ENCODE results near the gene GMDS.

GMDS gene

DNA sequence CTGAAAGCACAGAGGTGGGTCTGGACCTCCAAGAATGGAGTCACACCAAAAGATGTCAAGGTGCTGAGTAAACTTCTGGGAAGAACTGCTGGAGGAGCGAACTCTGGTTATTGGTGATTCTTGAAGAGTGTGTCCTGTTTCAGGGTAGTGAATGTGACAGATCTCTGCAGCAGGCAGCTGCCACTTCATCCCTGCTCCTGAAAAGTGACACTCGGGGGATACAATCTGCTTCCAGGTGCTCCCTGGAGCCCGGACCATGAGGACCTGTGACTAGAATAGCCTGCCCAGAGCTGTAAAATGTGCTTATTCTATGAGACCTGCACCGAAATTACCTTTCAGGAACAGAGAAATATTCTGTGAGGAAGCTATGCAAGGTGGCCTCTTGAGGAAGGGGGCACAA lies 444.6 kb downstream of the GMDS start:
- DNase-seq (ENCODE audit: low spot score): no peak

DNA sequence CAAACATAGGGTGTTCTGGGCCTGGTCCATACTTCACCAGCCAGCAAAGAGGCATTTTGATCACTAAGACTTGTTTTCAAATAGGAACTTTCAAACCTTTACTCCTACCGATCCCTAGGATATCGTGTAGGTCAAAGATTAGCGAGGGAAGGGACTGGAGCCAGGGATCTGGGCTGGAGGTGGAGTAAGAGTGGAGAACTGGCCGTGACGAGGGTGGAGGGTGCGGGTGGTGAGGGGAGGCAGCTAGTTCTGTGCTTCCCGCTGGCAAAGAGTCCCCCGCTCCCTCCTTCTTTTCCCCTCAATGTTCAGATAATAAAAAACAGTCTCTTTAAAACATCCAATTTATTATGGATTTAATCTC lies 446.5 kb downstream of the GMDS start:
- DNase-seq (ENCODE audit: low spot score): no peak

DNA sequence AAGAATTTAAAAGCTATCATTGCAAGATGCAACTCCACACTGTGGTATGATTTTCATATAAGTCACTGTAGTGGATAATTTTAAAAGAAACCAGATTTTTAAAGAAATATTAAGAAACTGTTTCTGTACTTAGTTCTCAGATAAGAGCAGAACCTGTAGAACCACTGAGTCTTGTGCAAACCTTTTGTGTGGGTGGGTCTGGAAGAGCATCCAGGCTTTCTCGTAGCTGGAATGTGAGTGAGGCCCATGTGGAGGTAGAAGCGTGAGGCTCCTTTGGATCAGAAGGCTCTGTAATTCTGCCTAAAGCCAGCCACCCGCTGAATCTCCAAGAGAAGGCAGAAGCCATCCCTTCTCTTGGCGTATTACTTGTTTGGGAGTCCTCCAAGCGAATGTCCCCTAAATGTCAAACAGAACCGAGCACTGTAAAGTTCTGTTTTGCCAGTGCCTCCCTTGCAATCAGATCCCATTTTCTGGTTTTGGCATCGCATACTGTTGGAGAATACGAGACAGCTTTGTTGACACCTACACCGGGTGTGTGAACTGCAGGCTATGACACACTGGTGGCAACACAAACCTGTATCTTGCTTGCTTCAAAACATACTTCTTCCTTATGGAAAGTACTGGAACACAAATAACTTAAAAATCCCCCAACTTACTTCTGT lies 447.0 kb downstream of the GMDS start:
- DNase-seq (ENCODE audit: low spot score): no peak

DNA sequence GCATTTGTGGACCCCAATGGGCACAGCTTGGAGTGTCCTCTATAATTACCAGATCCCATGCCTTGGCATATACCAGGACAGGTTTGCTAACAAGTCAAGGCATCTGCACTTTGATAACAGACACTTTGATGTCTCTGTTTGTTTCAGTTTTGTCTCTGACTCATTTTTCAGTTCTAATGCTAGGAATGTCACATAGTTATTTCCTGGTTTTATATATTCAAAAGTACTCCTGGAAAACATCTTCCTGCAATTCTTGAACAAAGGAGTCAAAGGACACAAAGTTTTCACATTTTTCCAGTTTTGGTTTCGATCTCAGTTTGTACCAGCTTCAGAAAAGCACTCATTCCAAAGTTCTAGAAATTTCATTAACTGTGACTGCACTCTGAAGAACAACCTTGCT lies 447.6 kb downstream of the GMDS start:
- DNase-seq (ENCODE audit: low spot score): no peak

DNA sequence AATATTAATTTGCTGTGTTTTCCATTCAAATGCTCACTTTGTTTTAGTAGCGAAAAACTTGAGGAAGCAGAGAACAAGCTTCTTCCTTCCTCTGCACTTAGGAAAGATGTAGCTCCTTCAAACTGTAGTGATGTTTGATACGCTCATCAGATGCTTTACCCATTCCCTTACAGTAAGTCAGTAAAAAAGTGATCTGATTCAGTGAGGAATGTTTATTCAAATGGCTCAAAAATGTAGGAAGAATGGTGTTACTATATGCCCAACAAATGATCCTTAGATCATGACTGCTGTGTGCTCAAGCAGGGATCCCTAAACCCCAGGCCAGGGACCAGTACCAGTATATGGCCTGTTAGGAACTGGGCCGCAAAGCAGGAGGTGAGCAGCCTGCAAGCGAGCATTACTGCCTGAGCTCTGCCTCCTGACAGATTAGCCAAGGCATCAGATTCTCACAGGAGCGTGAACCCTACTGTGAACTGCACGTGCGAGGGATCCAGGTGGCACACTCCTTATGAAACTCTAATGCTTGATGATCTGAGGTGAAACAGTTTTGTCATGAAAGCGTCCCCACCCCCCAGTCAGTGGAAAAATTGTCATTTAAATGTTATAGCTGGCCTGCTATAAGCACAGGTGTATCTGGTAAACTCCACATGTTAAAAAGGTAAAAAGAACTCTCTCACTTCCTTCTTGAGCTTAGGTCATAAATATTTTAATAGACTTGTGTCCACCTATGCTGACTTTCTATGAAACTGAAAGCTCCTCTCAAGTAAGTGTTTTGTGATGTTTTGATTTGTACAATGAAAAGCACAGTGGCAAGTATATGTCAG lies 448.5 kb downstream of the GMDS start:
- DNase-seq (ENCODE audit: low spot score): no peak

DNA sequence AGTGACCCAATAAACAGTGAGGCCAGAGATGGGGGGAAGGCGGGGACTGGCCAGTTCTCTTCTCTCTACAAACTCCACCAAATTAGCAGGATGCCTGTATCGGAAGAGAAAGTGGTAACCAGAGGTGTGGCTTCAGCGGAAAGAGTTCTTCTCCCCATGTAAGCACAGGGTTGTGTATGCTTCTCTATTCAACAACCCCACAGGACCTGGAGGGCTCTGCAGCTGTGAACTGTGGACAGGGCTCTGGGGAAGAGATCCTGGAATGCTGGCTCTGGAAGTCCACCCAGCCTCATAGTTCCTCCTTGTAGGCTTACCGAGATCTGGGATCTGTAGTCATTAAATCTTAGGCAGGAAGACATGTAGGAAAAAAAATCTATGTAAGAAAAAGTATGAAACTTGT lies 449.5 kb downstream of the GMDS start:
- no peak for DNase-seq (ENCODE audit: low spot score)

DNA sequence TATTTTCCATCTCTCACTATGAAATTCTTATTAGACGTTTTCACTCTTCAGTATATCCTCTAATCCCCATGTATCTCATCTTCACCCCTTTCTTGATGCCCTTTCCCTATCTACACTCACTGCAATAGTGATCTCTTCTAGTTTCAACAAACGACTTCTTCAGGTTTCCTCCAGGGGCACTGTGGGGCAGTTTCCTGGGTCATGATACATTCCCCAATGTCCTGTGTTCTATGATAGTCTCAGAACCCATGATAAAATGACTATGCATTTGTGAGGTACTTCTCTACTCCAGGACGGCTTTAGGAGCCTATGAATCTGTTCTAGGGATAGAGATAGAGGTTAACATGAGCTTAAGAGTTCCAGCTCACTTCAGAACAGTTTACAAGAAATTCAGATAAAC lies 452.4 kb downstream of the GMDS start:
- DNase-seq (ENCODE audit: low spot score): no peak

DNA sequence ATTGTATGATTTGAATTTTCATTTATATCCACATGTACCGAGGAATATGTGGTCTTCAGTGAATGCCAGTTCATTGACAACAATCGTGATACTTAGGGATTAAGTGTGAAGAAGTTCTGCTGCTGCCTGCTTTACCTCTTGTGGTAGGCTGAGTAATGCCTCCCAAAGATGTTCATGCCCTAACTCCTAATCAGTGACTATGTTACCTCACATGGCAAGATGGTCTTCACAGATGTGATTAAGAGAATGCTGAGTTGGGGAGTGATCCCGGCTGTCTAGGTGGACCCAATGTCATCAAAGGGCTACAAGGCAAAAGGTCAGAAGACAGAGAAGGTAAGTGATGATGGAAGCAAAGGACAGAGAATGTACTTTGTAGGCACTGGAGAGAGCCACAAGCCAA lies 454.7 kb downstream of the GMDS start:
- no peak for DNase-seq (ENCODE audit: low spot score)

DNA sequence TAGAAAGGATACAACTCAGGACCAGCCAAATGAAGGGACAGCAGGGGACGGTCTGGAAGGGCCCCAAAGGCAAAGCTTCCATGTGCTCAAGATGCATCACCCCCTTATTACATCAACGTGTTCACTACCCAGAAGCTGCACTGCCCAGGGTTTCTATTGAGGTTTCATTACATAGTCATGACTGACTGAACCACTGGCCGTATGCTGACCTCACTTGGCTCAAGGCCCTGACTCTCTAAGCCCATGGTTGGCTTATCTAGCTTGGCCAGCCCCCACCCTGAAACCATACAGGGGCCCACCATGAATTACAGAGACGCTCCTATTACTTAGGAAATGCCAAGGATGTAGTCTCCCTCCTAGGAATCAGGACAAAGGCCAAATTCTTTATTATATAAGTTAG lies 456.3 kb downstream of the GMDS start:
- DNase-seq (ENCODE audit: low spot score): no peak

DNA sequence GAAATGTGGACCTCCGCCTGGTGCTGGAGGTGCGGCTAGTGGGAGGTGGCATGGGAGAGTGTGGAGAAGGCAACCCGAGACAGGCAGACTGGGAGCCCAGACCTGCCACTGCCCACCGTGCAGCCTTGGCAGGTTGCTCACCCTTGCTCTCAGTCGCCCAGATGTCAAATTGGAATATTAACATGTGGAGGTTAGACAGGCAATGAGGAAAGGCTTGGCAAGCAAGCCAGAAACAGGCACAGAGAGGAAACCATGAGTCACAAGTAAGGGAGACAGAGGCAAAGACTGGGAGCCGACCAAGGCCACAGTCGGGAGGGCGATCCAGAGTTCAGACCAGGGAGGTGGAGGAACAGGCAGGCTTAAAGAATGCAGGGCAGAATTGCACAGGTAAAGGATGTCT lies 457.5 kb downstream of the GMDS start:
- DNase-seq (ENCODE audit: low spot score): no peak

DNA sequence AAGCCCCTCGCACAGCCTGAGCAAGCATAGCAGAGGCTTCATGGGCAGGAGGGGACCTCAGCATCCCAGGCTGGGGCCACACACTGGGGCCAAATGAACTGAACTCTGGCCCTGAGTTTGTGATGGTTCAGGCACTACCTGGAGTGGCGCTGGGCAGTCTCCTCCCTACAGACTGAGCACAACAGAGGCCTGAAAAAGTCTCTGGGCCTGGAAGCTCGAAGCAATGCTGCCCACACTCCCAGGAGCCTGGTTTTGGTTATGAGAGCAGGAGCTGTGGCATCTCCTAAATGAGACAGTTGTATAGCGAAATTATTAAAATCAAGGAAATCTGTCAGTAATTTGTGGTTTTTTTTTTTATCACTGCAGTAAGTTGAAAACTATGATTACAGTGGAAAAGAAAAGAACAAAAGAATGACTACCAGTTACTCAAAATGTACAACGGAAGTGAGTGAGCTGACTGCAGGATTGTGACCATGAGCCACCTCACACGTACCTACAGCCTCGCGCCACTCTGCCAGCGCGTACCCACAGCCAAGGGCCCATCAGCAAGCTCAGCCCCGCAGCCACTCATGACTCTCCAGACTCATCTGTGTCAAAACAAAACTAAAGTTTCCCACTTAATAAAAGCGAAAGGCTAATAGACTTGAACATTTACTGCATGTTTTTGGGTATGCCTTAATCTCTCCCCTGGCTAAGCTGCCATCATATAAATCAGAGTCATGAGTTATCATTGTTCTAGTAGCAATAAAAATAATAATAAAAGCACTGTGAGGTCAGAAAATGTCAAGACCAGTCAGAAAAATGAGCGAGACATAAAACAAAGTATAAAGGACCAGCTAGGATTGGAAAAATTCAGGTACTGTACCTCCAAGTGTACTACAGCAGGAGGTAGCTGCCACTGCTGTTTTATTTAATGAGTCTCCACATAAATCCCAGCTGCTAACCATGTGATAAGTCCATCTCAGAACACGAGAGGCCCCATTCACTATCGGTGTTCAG lies 458.7 kb downstream of the GMDS start:
- no peak for DNase-seq (ENCODE audit: low spot score)

DNA sequence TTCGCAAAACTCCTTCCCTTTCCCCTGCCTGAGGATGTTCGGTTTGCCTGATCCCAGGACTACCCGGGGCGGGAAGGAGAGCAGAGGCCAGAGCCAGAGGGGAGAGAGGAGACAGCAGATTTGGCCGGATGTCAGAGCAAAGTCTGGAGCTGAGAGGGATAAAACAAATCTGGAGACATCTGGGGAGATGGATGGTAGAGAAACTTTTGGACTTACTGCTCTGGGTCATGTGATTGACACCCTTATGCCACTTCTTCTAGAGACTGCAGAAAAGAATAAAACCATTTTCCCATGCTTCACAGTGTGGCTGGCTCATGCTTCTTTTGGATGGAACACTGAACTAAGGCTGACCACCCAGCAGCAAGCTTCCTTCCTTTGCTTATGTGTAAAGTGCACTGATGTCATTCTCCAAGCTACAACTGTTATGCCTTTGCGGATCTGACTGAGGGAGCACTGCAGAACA lies 461.0 kb downstream of the GMDS start:
- DNase-seq (ENCODE audit: low spot score): no peak

DNA sequence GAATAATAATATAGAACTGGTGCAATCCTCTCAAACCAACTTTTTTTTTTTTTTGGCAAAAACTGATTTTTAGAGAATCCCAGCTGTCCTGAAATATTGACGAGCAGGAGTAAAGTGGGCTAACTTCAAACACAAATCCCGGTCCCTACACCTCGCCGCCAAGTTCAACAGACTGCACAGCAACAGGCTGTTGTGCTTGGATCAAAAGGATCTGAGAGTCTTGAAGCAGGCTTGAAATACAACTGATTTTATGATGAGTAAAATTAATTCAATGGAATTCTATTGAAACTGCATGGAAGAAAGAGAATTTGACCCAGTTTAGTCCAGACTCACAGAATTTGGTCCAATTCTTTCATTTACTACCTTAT lies 463.6 kb downstream of the GMDS start:
- no peak for DNase-seq (ENCODE audit: low spot score)

DNA sequence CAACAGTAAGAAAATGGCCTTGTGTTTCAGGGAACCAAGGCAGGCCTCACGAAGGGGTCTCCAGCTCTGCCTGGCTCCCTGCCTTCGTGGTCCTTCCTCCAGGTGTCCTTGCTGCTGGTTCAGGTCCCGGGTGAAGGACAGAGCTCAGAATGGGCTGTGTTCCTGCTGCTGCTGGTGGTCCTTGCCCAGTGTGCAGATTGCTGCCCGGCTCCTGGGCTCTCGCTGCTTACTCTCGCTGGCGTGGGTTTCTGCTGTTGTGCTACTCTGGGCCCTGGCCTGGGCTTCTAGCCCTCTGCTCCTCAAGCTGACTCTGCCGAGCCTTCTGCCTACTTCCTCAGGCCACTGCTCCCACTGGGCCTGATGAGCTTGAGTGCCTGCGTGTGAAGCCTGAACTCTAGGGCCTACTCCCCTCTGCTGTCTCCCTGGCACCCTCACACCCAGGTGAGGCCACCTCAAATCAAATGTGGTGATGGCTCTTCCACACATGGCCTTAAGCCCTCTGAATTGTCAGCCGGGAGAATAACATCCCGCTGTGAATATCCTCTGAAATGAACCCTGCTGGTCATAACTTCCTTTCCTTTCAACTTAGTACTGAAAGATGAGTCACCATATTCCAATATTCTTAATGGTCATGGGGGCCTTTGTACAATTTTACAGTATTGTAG lies 464.1 kb downstream of the GMDS start:
- DNase-seq (ENCODE audit: low spot score): no peak

DNA sequence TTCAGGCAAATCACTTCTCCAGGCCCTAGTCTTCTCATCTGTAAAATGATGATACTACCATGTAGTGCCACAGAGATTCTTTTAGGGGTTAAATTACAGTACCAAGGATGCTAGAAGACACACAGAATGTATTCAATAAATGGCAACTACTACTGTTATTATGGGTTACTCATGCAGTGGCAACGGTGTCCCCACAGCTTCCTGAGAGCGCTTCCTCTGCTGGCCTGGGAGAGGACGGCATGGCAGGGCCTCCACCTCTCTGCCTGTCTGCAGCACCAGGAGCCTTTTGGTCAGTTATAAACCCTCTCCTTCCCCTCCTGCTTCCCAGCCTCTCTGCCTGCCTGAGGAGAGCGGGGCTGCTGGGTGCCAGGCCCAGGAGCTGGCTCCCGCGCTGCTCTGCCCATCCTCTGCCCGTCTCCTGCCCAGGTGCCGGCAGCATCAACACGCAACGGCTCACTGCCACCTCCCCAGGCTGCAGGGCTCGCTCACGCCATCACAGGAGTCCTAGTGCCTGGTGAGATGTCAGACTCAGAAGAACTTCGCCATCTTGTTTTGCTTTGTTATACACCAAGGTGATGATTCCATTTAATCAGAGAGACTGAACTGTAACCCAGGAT lies 465.0 kb downstream of the GMDS start:
- no peak for DNase-seq (ENCODE audit: low spot score)

DNA sequence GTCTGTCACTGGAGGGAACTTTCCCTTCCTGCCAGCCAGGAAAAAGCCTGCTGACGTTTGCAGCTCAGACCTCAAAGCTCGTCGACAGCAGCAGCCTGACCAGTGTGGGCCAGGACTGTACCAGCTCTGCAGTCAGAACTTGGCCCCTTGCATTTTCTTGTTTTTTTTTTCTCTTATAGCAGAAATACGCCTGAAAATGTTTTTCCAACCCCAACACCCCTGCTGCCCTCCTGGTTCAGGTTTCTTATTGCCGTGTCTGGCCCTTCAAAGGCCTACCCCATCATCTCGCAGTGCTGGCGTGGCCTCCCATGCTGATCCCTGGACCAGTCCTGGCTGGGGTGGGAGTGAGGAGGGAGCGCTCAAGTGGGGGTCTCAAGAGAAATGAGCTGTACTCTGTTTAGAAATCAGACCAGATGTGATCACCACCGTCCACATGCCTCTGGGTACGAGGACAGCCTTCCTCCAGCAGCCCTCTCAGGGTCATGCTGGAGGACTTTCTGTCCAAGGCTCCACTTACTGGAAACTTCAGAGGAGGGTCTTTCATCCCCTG lies 466.6 kb downstream of the GMDS start:
- no peak for DNase-seq (ENCODE audit: low spot score)

DNA sequence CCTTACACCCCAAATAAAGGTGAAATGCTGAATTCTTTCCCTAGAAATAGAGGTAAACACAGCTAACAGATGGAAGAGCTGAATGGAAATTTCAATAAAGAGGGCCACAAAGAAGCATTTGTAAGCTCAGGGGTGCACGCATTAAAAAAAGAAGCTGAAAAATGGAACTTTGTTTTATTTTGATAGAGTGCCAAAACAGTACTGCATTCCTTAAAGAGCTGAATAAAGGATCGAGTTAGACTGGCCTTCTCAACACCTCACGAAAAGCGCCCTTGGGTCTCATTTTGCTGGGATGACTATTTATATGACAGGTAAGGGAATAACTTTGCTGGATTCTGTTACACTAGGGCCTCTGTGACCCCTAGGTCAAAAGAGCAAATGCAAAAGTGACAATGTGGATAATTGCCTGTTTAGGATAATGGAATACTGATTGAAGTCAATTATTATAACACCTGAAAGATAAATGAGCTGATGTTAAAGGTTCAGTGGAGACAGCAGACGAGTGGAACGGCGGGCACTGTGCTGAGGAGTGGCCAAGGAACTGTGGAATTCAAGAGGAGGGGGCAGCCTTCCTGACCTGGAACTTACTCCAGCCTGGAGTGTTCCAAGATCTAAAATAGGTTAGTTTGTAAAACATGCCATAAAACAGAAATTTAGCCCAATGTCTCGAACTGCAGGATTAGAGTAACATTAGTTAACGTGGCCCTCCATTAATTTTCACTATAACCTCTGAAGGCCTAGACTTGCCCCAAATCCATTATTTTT lies 467.3 kb downstream of the GMDS start:
- DNase-seq (ENCODE audit: low spot score): no peak

DNA sequence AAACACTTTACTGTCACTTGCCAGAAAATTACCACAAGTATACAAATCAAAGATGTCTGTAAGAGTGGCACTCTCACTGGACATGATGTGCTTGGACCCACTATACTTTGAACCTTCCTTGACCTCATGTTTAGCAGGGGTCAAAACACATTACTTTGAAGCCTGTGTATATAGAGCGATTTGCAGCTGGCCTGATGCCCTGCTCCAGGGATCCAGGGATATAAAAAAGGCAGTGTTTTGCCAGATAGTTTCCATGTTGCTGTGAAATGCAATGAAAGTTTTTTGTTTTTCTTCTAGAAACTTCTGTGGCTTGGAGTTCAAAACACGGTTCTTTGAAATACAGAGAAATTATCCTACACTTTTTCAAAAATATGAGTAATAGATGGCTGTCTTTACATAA lies 470.0 kb downstream of the GMDS start:
- no peak for DNase-seq (ENCODE audit: low spot score)

DNA sequence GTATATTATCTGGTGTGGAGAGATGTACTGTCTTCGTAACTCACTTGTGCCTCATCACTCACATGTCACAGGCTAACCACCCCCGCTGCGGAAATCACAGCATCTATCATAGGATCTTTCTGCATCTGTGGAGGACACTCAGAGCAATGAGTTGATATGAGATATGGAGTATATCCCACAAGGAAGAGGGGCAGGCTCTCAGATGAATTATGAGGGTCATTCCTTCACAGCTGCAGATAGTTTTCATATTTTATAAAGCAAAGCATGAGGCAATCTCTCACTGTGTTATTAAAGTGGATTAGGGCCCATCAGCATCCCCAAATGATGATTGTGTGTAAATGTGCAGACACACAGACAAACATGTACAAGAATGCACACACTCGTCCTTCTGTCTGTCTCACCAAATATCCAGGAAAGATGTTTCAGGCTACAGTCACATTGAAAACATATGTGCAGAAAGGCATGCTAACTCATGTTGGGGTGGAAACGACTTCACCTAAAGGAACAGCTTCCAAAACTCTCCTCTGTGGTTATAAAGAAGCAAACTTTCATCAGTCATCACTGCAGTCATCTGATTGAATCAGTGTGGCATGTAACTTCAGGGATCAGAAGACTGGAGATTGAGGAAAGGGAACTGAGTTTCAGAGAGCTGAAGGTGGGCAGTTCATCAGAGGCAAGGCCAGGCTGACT lies 471.0 kb downstream of the GMDS start:
- DNase-seq (ENCODE audit: low spot score): no peak

DNA sequence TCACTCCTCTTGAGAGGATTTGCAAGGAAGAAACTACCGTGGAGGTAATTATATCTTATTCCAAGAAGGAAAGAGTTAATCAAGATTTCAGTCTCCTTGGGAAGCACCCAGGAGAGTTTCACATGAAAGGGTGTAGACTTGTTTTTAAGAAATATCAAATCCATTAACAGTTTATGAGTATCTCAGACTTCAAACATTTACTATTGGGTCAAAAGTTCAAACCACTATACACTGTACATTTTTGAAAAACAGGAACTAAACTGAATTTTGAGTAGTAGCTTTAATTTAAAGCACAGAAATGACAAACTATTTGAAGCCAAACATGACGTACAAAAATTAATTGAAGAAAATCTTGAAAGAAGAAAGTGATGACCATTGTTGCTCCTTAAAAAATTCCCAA lies 471.7 kb downstream of the GMDS start:
- no peak for DNase-seq (ENCODE audit: low spot score)
